ENCODE data around the gene ECI1. TPM values are rescaled to one million over a fixed set of nuclear protein-coding genes. Genes with fewer than 3 reads are reported as not detected.
A peak's percentile ranks its signal among the peaks of the same experiment; 100 is the strongest.

Gene ECI1
- total RNA-seq, 2 experiments from 2014 or later, result 10.1 to 12.5 TPM

- POLR2A ChIA-PET, result no interaction called here
- H3K4me3 ChIP-seq (ENCODE audit: low read length), result no peak overlapping the region
Observed at GRCh38 chr16:2198283-2198682, 53.1 kb downstream of the ECI1 start.

GRCh38 chr16:2197765-2198164 lies 53.6 kb downstream of the ECI1 start:
- TF ChIP-seq, protein P1, sequence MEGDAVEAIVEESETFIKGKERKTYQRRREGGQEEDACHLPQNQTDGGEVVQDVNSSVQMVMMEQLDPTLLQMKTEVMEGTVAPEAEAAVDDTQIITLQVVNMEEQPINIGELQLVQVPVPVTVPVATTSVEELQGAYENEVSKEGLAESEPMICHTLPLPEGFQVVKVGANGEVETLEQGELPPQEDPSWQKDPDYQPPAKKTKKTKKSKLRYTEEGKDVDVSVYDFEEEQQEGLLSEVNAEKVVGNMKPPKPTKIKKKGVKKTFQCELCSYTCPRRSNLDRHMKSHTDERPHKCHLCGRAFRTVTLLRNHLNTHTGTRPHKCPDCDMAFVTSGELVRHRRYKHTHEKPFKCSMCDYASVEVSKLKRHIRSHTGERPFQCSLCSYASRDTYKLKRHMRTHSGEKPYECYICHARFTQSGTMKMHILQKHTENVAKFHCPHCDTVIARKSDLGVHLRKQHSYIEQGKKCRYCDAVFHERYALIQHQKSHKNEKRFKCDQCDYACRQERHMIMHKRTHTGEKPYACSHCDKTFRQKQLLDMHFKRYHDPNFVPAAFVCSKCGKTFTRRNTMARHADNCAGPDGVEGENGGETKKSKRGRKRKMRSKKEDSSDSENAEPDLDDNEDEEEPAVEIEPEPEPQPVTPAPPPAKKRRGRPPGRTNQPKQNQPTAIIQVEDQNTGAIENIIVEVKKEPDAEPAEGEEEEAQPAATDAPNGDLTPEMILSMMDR (IDR thresholded peaks at IDR 0.05), result no peak
- H3K27me3 ChIP-seq (ENCODE audit: control insufficient read depth in 1 of 2, insufficient read depth in 2 of 2, low read length in 2 of 2), result peaks cover 31% of the 10 kb centered on the region in 2 experiments
- H3K4me3 ChIP-seq (ENCODE audit: low read length), result no peak overlapping the region
- peak overlapping the region; percentile 60 for H3K4me3 Mint-ChIP-seq
- H3K36me3 Mint-ChIP-seq (ENCODE audit: low read depth), result no peaks in the 10 kb centered on the region
- H3K27ac Mint-ChIP-seq, result no peak overlapping the region
- H3K4me1 ChIP-seq (ENCODE audit: insufficient read depth, low read length), result peaks cover 20% of the 10 kb centered on the region
- DNase-seq (no peak), ATAC-seq (ENCODE audit: poor library complexity) (no peak)
- H3K27me3 Mint-ChIP-seq, result peaks cover 27% of the 10 kb centered on the region
- no peaks in the 10 kb centered on the region for H3K36me3 ChIP-seq (ENCODE audit: insufficient read depth, low read length)
- peaks cover 10% of the 10 kb centered on the region for H3K4me1 Mint-ChIP-seq (ENCODE audit: low read depth)
- intact Hi-C loops (cut with DNase I, micrococcal nuclease), result loop anchor here in 1 of 2 experiments (5.0 to 10.0 kb wide), 3 partner anchors 137 to 290 kb away; partner anchors contain the start of gene CCNF
- peaks cover 0 to 16% of the 10 kb centered on the region in 2 experiments for H3K9me3 ChIP-seq (ENCODE audit: control insufficient read depth in 1 of 2, insufficient read depth in 1 of 2, low read length in 2 of 2)
- CTCF ChIA-PET, result no interaction called here
- H3K27ac ChIP-seq (ENCODE audit: low read depth in 1 of 2, low read length in 2 of 2), result no peak overlapping the region
- no peaks in the 10 kb centered on the region for H3K9me3 Mint-ChIP-seq
- POLR2A ChIA-PET, result no interaction called here

More at GRCh38 chr16:2198283-2198682, 53.1 kb downstream of the ECI1 start:
- peaks cover 31% of the 10 kb centered on the region in 2 experiments for H3K27me3 ChIP-seq (ENCODE audit: control insufficient read depth in 1 of 2, insufficient read depth in 2 of 2, low read length in 2 of 2)
- DNase-seq (no peak), ATAC-seq (ENCODE audit: poor library complexity) (no peak)
- peaks cover 0 to 16% of the 10 kb centered on the region in 2 experiments for H3K9me3 ChIP-seq (ENCODE audit: control insufficient read depth in 1 of 2, insufficient read depth in 1 of 2, low read length in 2 of 2)
- Mint-ChIP-seq H3K27ac (no peak overlapping the region), H3K36me3 (ENCODE audit: low read depth) (no peaks in the 10 kb centered on the region), H3K9me3 (no peaks in the 10 kb centered on the region), H3K27me3 (peaks cover 27% of the 10 kb centered on the region), H3K4me3 (peak overlapping the region; percentile 60), H3K4me1 (ENCODE audit: low read depth) (peaks cover 10% of the 10 kb centered on the region)
- intact Hi-C loops (cut with DNase I, micrococcal nuclease), result loop anchor here in 1 of 2 experiments (5.0 to 10.0 kb wide), 3 partner anchors 137 to 289 kb away; partner anchors contain the start of gene CCNF
- H3K27ac ChIP-seq (ENCODE audit: low read depth in 1 of 2, low read length in 2 of 2), result no peak overlapping the region
- CTCF ChIA-PET, result no interaction called here
- TF ChIP-seq, protein P1 (IDR thresholded peaks at IDR 0.05), result no peak
- no peaks in the 10 kb centered on the region for H3K36me3 ChIP-seq (ENCODE audit: insufficient read depth, low read length)
- H3K4me1 ChIP-seq (ENCODE audit: insufficient read depth, low read length), result peaks cover 20% of the 10 kb centered on the region

DNA sequence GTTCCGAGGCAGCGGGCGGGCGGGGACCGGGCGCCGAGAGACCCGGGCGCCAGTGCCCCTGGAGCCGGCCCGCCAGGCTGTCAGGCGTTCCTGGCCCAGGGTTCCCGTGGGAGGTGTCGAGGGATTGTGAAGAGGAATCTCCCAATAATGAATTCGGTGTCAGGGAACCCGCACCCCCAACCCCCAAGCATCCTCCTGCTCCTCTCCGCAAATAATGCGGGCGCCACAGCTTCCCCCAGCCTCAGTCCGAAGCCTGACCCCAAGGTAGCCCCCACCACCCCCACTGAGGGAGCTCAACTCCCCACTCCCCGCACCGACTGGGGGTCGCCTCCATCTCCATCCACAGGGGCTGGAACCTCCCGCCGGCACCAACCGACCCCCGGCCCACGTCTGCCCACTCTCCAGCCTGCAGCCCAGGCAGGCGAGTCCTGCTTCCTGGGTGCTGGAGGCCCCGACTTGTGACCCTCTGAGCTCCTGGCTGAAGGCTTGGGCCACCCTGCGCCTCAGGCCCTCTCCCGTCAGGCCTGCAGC lies 54.3 kb downstream of the ECI1 start:
- peaks cover 27% of the 10 kb centered on the region for H3K27me3 Mint-ChIP-seq
- ATAC-seq (ENCODE audit: poor library complexity), result no peak
- H3K36me3 Mint-ChIP-seq (ENCODE audit: low read depth), result no peaks in the 10 kb centered on the region

More for the DNA sequence above, 54.3 kb downstream of the ECI1 start:
- H3K27ac ChIP-seq (ENCODE audit: low read depth in 1 of 2, low read length in 2 of 2), result no peak overlapping the region
- TF ChIP-seq, protein P1 (IDR thresholded peaks at IDR 0.05), result no peak
- Mint-ChIP-seq H3K9me3 (no peaks in the 10 kb centered on the region), H3K27ac (no peak overlapping the region), H3K4me3 (peak overlapping the region; percentile 30), H3K4me1 (ENCODE audit: low read depth) (peaks cover 10% of the 10 kb centered on the region)
- DNase-seq, result no peak
- H3K36me3 ChIP-seq (ENCODE audit: insufficient read depth, low read length), result no peaks in the 10 kb centered on the region
- ChIA-PET CTCF (no interaction called here), POLR2A (interaction anchor here (0.7 kb wide), 1 partner anchor 18 kb away, joined by 3 read pairs; the partner anchor contains the start of gene PGP)
- H3K4me1 ChIP-seq (ENCODE audit: insufficient read depth, low read length), result peaks cover 20% of the 10 kb centered on the region
- no peak overlapping the region for H3K4me3 ChIP-seq (ENCODE audit: low read length)
- H3K9me3 ChIP-seq (ENCODE audit: control insufficient read depth in 1 of 2, insufficient read depth in 1 of 2, low read length in 2 of 2), result peaks cover 0 to 16% of the 10 kb centered on the region in 2 experiments
- intact Hi-C loops (cut with DNase I, micrococcal nuclease), result loop anchor here in 1 of 2 experiments (5.0 to 10.0 kb wide), 3 partner anchors 138 to 290 kb away; partner anchors contain the start of gene CCNF
- peaks cover 31% of the 10 kb centered on the region in 2 experiments for H3K27me3 ChIP-seq (ENCODE audit: control insufficient read depth in 1 of 2, insufficient read depth in 2 of 2, low read length in 2 of 2)

All from CD4-positive, alpha-beta T cell (primary cell).